ENCODE results near the gene OR1A1.
"Not testable (repeated sequence)": the region's sequence is repeated elsewhere in the genome, so short reads cannot be mapped to it uniquely, and the experiment has no call there.

Gene OR1A1, protein sequence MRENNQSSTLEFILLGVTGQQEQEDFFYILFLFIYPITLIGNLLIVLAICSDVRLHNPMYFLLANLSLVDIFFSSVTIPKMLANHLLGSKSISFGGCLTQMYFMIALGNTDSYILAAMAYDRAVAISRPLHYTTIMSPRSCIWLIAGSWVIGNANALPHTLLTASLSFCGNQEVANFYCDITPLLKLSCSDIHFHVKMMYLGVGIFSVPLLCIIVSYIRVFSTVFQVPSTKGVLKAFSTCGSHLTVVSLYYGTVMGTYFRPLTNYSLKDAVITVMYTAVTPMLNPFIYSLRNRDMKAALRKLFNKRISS

DNA sequence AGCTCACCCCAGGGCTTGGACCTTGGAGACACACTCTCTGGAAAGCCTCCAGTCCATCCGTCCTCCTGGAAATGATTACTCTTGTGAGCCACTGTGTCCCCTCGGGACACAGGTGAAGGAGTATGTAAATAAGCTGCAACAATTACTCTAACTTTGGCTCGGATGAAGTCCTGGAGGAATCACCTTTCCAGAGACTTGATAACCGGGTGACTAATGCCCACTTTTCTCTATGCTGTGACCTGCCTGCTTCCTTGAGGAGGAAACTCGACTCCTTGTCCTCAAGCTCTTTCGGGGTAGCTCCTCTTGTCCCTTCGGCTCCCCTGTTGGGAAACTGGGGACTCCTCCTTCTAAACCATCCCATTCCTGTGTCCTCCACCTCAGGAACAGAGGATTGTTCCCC, at the start of gene OR1A1:
TSS of gene OR1A1 (plus strand) at position 301 of the 400 bp plus-strand sequence. CDS start 7,954 bp downstream, outside the sequence.
- no peak for DNase-seq

DNA sequence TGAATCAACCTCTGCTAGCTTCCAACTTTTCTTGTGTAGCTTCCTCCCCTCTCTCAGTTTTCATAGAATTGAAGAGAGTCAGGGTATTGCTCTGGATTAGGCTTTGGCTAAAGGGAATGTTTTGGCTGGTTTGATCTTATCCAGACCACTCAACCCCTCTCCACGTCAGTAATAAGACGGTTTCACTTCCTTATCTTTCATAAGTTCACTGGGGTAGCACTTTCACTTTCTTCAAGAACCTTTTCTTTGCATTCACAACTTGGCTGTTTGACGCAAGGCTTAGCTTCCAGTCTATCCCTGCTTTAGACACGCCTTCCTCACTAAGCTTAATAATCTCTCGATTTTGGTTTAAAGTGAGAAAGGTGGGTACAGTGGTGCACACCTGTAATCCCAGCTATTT, 39.9 kb upstream of the OR1A1 start:
- DNase-seq = no peak

DNA sequence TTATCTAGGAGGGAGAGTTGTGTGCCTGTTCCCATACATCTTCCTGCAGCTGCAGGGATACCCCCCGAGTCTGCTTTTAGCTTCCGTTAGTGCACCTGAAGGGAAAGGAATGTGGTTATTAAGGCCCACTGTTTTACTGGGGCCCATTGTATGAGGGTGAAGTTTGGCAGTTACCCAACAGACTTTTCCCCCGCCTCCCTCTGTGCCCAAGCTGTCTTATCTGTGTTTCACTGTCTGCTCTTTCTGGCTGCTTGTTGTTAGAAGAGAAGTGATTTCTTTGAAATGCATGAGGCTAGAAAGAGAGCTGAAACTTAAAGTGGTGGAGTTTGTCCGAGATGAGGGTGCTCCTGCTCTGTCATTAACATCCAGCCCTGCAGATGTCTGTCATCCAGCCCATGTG, 17.5 kb upstream of the OR1A1 start:
- DNase-seq = no peak

DNA sequence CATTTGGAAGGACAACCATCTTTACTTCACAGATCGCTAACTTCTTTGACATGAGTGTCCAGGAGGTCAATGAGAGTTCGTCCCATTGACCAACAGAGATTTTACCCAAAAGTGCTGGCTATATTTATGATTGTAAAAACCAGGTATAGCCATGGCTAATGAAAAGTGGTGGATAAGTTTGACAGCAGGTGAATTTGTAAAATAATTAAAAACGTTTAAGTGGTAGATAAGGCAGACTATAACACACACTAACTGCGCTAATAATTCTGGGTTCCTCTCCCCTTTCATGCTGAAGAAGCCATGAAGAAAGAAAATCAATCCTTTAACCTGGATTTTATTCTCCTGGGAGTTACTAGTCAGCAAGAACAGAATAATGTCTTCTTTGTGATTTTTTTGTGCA, 10.2 kb upstream of the OR1A1 start, which contains the start of gene OR1A2:
TSS of gene OR1A2 (plus strand) at position 301 of the 400 bp plus-strand sequence. CDS start at position 301, 0 bp downstream.
- DNase-seq = no peak

DNA sequence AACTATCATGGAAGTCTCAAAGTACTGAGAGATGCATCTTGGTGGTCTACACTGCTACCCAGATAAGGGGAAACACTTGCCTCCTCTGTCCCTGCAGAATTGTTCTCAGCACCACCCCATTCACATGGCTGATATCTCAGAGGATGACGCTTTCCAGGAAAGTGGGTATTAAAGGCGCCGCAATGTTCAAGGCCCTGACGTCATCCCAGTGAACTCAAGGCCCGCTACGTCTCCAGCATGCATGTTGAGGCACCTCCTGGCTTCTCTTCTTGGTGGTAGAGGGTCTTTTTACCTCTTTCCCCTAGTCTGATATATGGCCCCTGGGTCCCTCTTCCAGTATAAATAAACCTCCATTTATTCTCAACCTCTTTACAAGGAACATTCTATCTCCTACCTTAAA, 1.0 kb downstream of the OR1A1 start:
- no peak for DNase-seq

DNA sequence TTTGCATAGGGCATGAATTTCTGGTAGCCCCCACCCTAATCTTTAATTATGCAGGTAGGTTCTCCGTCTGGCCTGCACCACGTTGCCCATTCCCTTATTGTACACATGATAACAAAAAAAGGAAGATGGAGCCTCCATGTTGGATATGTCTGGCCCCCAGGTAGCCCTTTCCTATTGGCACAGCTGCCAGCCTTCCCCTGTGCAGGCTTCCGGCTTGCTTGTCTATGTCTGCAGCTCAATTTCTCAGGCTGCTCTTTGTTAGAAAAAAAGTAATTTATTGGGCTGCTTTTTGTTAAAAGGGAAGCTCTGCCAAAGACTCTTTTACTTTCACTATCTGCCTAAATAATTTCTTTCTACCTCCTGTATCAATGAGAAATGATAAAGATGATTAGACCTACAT, 5.5 kb downstream of the OR1A1 start:
- no peak for DNase-seq

DNA sequence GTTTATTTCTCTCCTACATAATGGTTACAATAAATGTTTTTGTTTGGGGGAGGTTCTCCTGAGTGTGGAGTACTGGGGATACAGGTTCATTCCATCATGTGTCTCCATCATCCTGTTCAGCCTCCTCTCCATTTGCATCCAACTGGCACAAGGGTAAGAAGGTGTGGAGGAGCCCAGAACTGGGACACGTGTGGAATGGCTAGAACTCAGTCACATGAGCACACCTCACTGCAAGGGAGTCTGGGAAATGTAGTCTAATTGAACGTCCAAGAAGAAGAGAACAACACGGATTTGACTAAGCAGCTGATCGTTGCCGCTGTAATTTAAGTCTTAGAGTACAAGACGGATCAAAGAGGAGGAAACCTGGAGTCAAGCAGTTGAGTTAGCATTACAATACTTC, 6.1 kb downstream of the OR1A1 start:
- DNase-seq = no peak

DNA sequence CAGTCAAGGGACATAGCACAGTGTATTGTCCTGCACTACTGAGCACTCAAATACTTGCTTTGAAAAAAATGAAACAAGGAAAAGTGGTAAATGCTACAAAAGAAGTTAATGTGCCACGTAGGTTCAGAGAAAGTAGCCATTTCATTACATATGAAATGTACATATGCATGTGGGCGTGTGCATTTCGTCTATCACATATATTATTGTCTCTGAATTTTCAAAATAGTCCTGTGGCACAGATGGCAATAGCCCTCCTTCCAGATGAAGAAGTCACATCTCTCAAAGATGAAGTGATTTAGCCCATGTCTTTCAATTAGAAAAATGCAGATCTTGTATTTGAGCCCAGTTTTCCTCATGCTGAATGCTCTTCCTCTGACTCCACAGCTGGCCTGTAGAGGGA, 12.5 kb downstream of the OR1A1 start:
- not testable (repeated sequence) for DNase-seq

DNA sequence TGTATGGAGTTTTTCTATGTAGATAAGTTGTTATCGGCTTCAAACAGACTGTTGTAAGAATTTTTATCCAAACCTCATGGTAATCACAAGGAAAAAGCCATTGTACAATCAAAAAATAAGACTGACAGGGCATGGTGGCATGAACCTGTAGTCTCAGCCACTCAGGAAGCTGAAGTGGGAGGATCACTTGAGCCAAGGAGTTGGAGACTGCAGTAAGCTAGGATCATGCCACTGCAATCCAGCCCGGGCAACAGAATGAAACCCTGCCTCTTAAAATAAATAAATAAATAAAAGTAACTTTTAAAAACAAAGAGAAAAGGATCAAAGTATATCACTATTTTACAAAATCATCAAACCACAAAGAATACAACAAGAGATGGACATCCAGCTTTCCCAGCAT, 14.4 kb downstream of the OR1A1 start:
- no peak for DNase-seq

DNA sequence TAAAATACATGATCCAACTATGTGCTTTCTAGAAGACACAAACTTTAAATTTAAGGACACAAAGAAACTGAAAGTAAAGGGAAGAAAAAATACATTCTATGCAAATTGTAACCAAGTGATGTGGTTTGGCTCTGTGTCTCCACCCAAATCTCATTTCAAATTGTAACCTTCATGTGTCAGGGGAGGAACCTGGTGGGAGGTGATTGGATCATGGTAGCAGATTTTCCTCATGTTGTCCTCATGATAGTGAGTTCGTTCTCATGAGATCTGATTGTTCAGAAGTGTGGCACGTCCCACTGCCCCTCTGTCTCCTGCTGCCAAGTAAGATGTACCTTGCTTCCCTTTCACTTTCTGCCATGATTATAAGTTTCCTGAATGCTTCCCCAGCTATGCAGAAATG, 15.0 kb downstream of the OR1A1 start:
- no peak for DNase-seq

DNA sequence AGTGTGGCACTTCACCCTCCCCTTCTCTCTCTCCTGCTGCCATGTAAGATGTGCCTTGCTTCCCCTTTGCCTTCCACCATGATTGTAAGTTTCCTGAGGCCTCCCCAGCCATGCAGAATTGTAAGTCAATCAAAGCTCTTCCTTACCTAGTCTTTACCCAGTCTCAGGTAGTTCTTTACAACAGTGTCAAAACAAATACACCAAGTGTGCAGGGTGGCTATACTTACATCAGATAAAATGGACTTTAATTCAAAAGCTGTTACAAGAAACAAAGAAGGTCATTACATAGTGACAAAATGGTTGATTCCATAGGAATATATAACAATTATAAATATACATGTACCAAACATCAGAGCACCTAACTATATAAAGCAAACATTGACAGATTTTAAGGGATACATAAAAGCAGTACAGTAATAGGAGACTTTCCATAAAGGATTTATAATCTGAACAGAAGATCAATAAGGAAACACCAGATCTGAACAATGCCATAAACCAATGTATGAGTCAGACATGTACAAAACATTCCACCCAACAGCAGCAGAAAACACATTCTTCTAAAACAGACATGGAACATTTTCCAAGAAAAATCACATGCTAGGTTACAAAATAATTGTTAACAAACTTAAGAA, 17.4 kb downstream of the OR1A1 start:
- DNase-seq = not testable (repeated sequence)

DNA sequence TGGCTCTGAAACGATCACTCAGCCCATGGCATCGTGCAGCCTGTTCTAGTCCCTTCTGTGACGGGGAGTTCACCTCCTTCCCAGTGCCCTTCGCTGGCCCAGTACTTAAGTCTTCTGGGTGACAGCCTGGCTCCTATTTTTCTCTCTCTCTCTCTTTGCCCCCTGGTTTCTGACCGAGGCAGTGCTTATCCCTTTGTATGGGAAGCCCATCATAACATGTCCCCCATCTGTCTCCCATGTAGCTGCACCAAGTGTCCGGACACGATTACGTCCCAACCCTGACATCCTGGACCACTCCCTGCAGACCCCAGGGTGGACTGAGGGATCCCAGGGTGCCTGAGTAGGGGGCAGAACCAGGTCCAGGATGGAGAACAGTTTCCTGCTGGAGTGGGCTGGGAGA, 24.8 kb downstream of the OR1A1 start:
- not testable (repeated sequence) for DNase-seq

DNA sequence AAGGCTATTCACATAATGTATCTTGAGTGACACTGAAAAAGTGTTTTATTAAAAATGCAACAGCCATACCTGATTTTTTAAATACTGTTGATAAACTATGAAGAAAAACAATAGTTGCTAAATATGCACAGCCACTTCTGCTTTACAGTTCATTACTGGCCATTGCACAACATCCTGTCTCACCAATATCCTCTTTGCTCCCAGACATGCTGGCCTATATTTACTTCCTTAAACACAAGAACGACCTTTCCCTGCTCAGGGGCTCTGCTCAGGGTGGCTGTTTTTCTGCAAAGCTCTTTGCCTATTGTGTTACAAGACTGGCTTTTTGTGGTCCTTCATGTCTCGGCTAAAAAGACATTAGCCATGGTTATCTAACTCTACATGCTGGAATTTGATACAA, 31.2 kb downstream of the OR1A1 start:
- DNase-seq = not testable (repeated sequence)

DNA sequence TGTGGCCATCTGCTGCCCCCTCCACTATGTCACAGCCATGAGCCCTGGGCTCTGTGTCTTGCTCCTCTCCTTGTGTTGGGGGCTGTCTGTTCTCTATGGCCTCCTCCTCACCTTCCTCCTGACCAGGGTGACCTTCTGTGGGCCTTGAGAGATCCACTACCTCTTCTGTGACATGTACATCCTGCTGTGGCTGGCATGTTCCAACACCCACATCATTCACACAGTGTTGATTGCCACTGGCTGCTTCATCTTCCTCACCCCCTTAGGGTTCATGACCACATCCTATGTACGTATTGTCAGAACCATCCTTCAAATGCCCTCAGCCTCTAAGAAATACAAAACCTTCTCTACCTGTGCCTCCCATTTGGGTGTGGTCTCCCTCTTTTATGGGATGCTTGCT, 33.6 kb downstream of the OR1A1 start:
- not testable (repeated sequence) for DNase-seq

DNA sequence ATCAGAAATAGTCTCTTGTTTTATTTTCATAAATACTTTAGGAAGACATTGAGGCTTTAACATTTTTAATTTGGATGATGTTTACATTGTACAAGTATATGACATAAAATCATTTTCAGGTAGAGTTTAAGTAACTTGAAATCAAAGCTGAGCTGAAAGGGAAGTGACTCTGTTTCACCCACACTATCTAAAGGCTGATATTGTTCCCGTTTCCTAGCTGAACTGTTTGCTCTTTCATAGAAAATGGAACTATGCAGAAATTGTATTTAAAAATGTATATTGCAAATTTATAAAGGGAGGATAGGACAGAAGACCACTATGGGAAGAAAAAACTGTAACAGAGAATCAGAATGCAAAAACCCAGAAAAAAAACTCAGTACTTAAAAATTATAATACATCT, 37.4 kb downstream of the OR1A1 start:
- not testable (repeated sequence) for DNase-seq

DNA sequence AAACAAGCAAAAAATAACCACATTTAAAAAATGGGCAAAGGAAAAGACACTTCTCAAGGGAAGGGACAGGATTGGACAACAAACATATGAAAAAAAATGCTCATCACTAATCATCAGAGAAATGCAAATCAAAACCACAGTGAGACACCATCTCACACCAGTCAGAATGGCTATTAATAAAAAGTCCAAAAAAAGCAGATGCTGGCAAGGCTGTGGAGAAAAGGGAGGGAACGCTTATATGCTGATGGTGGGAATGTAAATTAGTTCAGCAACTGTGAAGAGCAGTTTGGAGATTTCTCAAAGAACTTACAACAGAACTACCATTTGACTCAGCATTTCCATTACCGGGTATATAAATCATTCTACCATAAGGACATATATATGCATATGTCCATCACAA, 41.5 kb downstream of the OR1A1 start:
- DNase-seq = not testable (repeated sequence)

DNA sequence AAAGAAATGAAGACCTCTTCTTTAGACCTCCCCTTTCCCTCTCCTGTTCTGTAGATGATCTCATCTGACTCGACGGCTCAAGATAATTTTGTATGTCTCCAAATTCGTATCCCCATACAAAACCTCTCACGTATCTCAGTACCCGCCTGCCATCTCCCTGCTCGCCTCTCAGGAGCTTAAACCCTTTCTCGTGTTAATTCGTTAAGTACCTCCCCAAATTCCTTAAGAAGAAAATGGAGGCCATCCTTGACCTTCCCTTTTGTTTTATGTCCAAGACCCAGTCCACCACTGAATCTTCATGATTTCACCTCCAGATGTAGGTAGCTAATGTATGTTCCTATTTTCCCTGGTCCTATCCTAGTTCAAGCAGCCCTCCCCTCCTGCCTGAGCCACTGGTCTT, 49.1 kb downstream of the OR1A1 start:
- DNase-seq = no peak

DNA sequence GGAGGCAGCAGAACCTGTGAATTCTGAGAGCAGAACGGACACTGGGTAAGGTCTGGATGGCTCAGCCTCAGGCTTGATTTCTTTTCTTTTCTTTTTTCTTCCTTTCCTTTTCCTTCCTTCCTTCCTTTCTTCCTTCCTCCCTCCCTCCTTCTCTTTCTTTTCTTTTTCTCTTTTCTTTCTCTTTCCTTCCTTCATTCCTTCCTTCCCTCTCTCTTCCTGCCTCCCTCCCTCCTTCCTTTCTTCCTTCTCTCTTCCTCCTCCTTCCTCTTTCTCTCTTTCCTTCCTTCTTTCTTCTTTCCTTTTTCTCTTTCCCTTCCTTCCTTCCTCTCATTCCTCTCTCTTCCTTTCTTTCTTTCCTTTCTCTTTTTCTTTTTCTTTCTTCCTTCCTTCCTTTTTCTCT, 52.7 kb downstream of the OR1A1 start:
- no peak for DNase-seq

DNA sequence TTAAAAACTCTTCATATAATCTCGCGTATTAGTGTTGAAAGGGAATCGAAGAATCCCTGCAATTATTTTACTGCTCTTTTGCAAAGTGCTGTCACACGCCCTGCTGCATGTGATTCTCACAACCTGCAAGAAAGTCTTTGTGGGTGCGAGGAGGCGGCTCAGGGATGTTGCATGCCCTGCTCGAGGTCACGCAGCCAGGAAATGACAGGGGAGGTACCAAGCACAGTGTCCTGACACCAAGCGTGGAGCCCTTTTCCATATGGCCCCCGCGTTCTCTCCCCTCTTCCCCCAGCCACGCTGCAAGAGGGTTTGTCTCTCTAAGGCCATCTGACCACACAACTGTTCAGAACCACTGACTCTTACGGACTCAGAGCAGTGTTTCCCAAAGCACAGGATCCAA, 53.1 kb downstream of the OR1A1 start:
- DNase-seq = no peak

All from right hindlimb (tissue), 1 donor.